ENCODE measurements around the gene SLC25A1.
A peak's percentile ranks its signal among the peaks of the same experiment; 100 is the strongest.

SLC25A1 gene

DNA sequence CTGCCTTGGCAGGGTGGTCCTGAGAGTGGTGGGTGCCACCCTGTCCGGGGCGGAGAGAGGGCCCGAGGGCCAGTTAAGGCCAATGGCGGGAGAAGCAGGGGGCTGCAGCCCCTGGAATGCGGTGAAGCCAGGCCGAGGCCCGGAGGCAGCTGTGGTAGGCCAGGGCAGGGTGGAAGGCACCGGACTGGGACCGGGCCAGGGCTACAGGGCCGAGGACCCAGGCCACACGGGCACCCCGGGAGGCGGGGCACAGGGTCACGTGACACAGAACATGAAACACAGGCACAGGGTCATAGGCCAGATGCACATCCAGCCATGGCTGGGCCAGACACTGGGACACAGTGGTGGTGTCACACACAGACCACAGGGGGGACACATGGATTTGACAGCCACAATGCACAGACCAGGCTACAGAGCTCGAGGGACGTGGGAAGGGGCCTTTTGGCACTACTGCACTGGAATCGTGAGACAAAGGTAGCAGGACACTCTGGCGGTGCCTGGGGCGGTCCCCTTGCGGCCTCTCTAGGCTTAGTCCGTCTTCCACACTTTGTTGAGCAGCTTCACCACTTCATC, 2.8 kb downstream of the SLC25A1 start:
- no peak for TF ChIP-seq CTCF (IDR thresholded peaks at IDR 0.05; ENCODE audit: borderline replicate concordance, insufficient read depth, low read depth, low read length)
- no peak overlapping the region for H3K4me3 ChIP-seq (ENCODE audit: low read depth, low read length)

DNA sequence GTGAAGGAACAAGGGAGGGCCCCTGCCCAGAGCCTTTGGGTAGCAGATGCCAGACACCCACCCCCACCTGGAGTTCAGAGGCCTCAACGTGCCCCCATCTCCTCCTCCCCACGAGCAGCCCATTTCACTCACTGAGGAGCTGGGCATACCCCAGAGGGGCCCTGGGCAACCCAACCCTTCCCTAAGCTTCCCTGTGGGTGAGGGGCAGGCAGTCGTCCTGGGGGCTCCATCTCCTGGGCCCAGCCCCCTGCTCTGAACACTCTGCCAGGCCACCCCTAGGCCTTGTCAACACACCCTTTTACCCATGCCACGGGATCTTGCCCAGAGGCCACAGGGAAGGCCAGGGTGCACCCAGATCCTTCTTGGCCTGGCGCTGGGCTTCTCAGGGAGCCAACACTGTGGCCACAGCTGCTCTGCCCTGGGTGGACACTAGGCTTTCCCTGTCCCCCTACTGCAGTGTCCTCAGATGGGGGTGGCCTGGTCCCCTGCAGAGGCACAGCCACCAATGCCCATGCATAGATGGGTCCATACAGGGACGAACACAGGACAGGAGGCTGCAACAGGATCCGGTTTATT, 3.4 kb downstream of the SLC25A1 start:
- TF ChIP-seq CTCF (IDR thresholded peaks at IDR 0.05; ENCODE audit: borderline replicate concordance, insufficient read depth, low read depth, low read length) = no peak
- no peak overlapping the region for H3K4me3 ChIP-seq (ENCODE audit: low read depth, low read length)

GRCh38 chr22:19174106-19175025, 4.2 kb downstream of the SLC25A1 start:
- TF ChIP-seq CTCF (IDR thresholded peaks at IDR 0.05; ENCODE audit: borderline replicate concordance, insufficient read depth, low read depth, low read length) = no peak
- H3K4me3 ChIP-seq (ENCODE audit: low read depth, low read length) = peak overlapping the region; percentile 26

- TF ChIP-seq CTCF (IDR thresholded peaks at IDR 0.05; ENCODE audit: borderline replicate concordance, insufficient read depth, low read depth, low read length) = no peak
- H3K4me3 ChIP-seq (ENCODE audit: low read depth, low read length) = peak overlapping the region; percentile 26
Observed at GRCh38 chr22:19173047-19174035, 5.2 kb downstream of the SLC25A1 start.

DNA sequence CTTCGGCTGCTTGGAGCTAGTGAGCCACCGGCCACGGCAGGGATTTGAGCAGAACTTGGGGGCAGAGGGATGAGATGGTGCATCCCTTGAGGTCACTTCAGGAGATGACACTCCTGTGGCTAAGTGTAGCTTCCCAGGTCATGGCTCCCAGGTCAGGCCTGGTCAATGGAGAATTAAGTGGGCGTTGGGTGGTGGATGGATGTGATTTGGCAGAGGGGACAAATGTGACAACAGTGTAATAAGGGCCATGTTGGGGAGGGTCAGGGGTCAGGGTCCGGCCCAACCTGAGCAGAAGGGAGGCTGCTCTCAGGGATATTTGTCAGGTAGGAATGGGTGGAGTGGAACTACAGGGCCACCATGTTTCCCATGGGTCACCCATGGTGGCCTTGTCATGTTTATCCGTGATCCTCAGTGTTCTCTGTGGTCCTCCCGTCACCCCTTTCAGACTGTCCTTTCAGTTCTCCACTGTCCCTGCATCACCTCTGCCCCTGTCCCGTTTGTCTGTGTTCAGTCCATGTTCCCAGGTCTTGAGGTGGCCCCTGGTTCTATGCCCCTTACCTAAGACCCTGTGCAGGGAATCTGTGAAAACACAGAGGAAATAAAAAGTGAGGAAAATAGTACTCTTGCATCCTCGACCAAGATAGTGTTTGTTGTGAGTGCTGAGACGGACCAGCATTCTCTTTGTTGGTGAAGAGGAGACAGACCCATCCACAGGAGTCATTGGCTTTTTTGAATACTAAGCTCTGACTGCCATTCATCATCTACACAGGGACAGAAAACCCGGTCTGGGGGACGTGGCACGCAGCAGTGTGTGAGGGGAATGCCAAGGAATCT, 6.1 kb downstream of the SLC25A1 start:
- peak overlapping the region; percentile 87 for H3K4me3 ChIP-seq (ENCODE audit: low read depth, low read length)
- TF ChIP-seq CTCF (IDR thresholded peaks at IDR 0.05; ENCODE audit: borderline replicate concordance, insufficient read depth, low read depth, low read length) = no peak

- H3K4me3 ChIP-seq (ENCODE audit: low read depth, low read length) = no peak overlapping the region
- TF ChIP-seq CTCF (IDR thresholded peaks at IDR 0.05; ENCODE audit: borderline replicate concordance, insufficient read depth, low read depth, low read length) = no peak
Observed at GRCh38 chr22:19169947-19170318, 8.6 kb downstream of the SLC25A1 start.

Measured in GM12875 (cell line).